A673 (cell line): ENCODE results near the gene RPS19.

ENCODE experiments used
- CTCF ChIP-seq: fragments of 300-800, 200-600 bp; sonication (generic); conservative IDR thresholded peaks from 2 replicates; pipeline ENCODE4 v1.5.1; 2017; ENCODE audit warnings: low read depth, mild to moderate bottlenecking, antibody characterized with exemption, low read length, moderate library complexity, mixed read lengths
- EZH2 ChIP-seq: fragments of 200-600 bp; sonication (generic); IDR thresholded peaks from 2 replicates; pipeline ENCODE4 v1.6.1; 2017; ENCODE audit warnings: borderline replicate concordance, low read depth, mild to moderate bottlenecking, mixed read lengths, antibody characterized with exemption, low read length; ENCODE audit not compliant: poor library complexity, severe bottlenecking

GRCh38 chr19:41848666-41849065 is 11.4 kb upstream of the RPS19 start:
- TF ChIP-seq CTCF = no peak
- TF ChIP-seq EZH2 = no peak
